Parietal lobe (tissue), 2 donors: ENCODE results near the gene BTG3. TPM values are rescaled to one million over a fixed set of nuclear protein-coding genes. Genes with fewer than 3 reads are reported as not detected.

ENCODE experiments used
- small RNA-seq: library from RNA; depleted of rRNA; stranded (forward); fragments of <200 nt; gene quantifications from one replicate; pipeline ENCODE3, GENCODE V24; 2014; ENCODE audit warnings: low replicate concordance
- total RNA-seq: library from RNA; depleted of rRNA; stranded (reverse); fragments of >200 nt; gene quantifications from one replicate; pipeline ENCODE4 v1.2.3, GENCODE V29; 2014

The BTG3 gene
- 24.1 TPM for total RNA-seq

DNA sequence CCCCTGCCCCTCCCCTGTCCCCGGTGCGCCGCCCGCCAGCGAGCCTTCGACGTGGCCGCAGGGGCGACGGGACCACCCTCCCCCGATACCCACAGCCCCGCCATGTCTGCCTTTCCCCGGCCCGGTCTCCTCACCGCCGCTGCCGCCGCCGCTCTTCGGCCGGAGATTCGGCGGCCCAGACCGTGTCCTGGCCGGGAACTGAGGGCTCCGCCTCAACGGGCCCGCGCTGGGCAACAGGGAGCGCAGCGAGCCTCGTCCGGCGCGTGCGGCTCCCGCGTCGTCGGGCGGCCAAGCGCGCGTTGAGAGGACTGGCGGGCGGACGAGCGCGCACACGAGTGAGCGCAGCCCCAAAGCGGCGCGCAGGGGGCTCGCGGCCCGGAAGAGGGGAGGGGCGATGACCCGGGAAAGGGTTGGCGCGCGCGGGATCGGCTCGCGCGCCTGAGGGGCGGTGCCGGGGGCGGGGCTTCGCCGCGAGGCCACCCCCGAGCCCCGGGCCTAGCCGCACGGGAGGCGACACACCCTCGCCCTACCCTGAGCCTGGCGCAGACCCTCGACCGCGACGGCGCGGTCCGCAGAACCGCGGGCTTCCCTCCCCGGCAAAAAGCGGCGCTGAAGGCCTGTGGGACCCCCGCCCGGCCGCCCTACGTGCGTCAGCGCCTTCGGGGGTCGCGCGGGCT, at the start of gene BTG3:
Gene BTG3 (minus strand): TSS at position 337 of the 677 bp plus-strand sequence. CDS start 3,757 bp downstream, outside the sequence.

Small RNA genes lying within 50 kb of the gene (small RNA-seq; reads per million reads assigned to genes)
- gene RF00019 = not detected

Other genes starting within 250 kb of the BTG3 start
- 261 TPM for gene CXADR, start 99.9 kb downstream of the BTG3 start, total RNA-seq
- 13.5 TPM for gene C21orf91, start 206.5 kb upstream of the BTG3 start, total RNA-seq